NCI-H1436 (cell line): ENCODE measurements around the gene SLC17A4.

Experiments used
- DNase-seq: peaks from one replicate; lab custom pipeline; 2025; lab: John Stamatoyannopoulos, UW

Gene SLC17A4

GRCh38 chr6:25821341-25821740 is 66.8 kb downstream of the SLC17A4 start:
- no peak for DNase-seq

GRCh38 chr6:25829375-25829774 is 74.8 kb downstream of the SLC17A4 start:
- DNase-seq, result no peak

GRCh38 chr6:25830458-25830857 is 75.9 kb downstream of the SLC17A4 start:
- no peak for DNase-seq
